Choroid plexus epithelial cell (primary cell): ENCODE results near the gene KMT2E.

Experiments used
- DNase-seq: peaks from one replicate; pipeline ENCODE4 v3.0.0-alpha.2; 2010; ENCODE audit warnings: low read depth
- H3K4me3 ChIP-seq: 2 replicates; pipeline ENCODE4 v1.5.1; 2011; ENCODE audit warnings: low read depth, mild to moderate bottlenecking, control low read depth, low read length, moderate library complexity
- CTCF ChIP-seq: conservative IDR thresholded peaks from 2 replicates; pipeline ENCODE4 v1.5.1; 2011; ENCODE audit warnings: low read depth, mild to moderate bottlenecking, control low read depth, inconsistent platforms, low read length, moderate library complexity

KMT2E gene

GRCh38 chr7:105030447-105030846 lies 16.4 kb downstream of the KMT2E start:
- TF ChIP-seq CTCF = no peak
- DNase-seq = no peak
- H3K4me3 ChIP-seq = no peak overlapping the region

DNA sequence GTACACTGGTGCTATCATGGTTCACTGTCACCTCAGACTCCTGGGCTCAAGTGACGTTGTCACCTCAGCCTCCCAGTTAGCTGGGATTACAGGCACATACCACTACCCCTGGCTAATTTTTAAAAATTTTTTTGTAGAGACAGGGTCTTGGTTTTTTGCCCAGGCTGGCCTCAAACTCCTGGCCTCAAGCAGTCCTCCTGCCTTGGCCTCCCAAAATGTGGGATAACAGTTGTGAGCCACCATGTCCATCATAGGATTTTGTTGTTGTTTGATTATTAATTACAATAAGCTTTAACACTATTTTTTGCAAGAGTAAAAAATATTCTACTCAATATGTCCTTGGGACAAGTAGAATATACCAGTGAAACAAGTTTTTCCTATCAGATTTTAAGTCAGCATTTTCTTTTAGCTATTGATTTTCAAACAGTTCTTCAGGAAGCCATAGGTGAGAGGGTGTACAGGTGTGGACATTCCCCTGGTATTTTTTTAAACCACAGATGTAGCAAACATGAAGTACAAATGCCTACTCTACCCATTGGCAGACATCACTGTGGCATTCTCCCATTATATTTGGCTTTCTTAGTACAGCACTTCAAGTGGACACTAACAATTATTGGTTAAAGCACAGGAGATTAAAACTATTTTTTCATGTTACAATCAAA lies 18.7 kb downstream of the KMT2E start:
- TF ChIP-seq CTCF = no peak
- DNase-seq = no peak

GRCh38 chr7:105035349-105035748 lies 21.3 kb downstream of the KMT2E start:
- H3K4me3 ChIP-seq = no peak overlapping the region
- no peak for DNase-seq
- no peak for TF ChIP-seq CTCF

More for the DNA sequence above, 18.7 kb downstream of the KMT2E start:
- H3K4me3 ChIP-seq = no peak overlapping the region

DNA sequence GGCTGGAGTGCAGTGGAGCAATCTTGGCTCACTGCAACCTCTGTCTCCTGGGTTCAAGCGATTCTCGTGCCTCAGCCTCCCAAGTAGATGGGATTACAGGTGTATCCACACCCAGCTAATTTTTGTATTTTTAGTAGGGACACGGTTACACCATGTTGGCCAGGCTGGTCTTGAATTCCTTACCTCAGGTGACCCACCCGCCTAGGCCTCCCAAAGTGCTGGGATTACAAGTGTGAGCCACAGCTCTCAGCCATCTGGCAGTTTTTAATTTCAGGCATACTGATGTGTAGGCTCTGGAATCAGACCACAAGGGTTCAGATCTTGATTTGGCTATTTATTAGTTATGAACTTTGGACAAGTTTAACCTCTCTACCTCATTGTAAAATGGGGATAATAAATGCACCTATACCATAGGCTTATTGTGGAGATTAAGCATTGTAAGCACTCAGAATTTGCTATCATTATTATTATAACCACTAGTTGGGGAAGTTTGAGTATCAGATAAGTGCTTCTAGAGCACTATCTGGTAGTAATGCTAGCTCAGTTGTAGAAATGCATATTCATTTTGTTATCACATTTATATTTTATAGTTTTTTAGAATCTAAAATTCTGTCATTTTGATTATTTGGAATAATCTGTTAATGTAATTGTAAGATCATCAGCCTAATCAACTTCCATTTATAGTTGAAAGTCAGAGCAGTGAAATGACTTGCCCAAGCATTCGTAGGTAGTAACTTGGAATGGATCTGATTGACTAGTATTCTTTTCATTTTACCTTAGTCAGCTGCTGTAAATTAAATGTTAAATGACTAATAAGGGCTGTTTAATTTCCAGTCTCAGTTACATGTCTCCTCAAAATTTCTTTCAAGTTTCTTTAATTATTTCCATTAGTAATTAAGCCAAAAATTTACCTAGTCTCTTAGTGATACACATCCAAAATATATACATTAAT lies 22.5 kb downstream of the KMT2E start:
- TF ChIP-seq CTCF = no peak
- DNase-seq = no peak
- no peak overlapping the region for H3K4me3 ChIP-seq

GRCh38 chr7:105037319-105037718 lies 23.3 kb downstream of the KMT2E start:
- no peak for TF ChIP-seq CTCF

DNA sequence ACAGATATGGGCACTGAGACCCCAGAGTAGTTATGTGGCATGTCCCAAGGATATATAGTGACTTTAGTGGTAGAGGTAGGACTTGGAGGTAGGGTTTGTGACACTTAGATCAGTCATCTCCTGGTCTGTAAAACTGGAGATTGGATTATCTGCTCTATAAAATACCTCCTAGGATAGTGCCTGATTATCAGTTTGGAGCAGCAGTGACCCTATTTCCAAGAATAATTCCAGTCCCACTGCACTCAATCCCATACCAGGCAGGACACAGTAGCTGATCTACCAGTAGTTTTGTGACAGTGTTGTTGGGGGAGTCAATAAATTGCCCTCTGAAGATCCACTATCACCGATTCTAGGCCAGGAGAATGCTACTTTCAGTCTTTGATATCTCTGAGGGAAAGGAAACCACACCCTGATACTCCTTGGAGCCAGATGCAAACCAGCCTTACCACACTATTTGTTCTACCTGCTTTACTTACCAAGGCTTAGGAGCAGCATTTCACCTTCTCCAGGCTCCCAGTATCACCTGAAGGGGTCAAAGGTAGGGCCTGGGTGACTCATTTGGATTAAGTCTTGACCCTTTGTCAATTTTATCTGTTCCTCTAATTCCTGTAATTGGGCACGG lies 30.6 kb downstream of the KMT2E start:
- TF ChIP-seq CTCF = no peak
- no peak for DNase-seq
- no peak overlapping the region for H3K4me3 ChIP-seq

More at GRCh38 chr7:105037319-105037718, 23.3 kb downstream of the KMT2E start:
- no peak for DNase-seq
- no peak overlapping the region for H3K4me3 ChIP-seq
